IMR-90 (cell line): ENCODE results near the gene PDZRN3. TPM values are rescaled to one million over a fixed set of nuclear protein-coding genes. Genes with fewer than 3 reads are reported as not detected.

Experiments
- ATAC-seq: fragments of 200-7000 bp; cut with Tn5 transposase; 2 replicates; pipeline ENCODE4 v1.9.1; 2020; ENCODE audit warnings: low read depth, mild to moderate bottlenecking, moderate library complexity
- BruUV-seq: library from RNA; stranded (reverse); fragments of 400-500 nt; replicated peaks from 2 replicates; lab custom pipeline; 2021; lab: Mats Ljungman, UMichigan
- CTCF ChIA-PET: fragments of 300-600 bp; formaldehyde crosslinking; extraction: SDS; loops from one replicate; lab custom pipeline; 2021; ENCODE audit warnings: antibody characterized with exemption; lab: Yijun Ruan, JAX
- POLR2A ChIA-PET: fragments of 300-600 bp; sonication (Branson Sonifier 250); formaldehyde crosslinking; loops from one replicate; lab custom pipeline; 2022; ENCODE audit warnings: antibody characterized with exemption; ENCODE audit not compliant: unreplicated experiment; lab: Charles Lee
- DNase-seq: peaks from one replicate; pipeline ENCODE4 v3.0.0; 2013
- H2AFZ ChIP-seq: replicated peaks from 2 replicates; pipeline ENCODE3; 2013; ENCODE audit warnings: low read length, mild to moderate bottlenecking; ENCODE audit not compliant: poor library complexity
- H2AK5ac ChIP-seq: 2 replicates; pipeline ENCODE4 v1.6.1; 2013; ENCODE audit warnings: low read depth, low read length, inconsistent platforms
- H2AK9ac ChIP-seq: replicated peaks from 2 replicates; pipeline ENCODE3; 2013; ENCODE audit warnings: mild to moderate bottlenecking, low read depth, low read length, moderate library complexity; ENCODE audit not compliant: poor library complexity
- H2BK120ac ChIP-seq: 2 replicates; pipeline ENCODE4 v1.6.1; 2013; ENCODE audit warnings: low read depth, low read length, inconsistent platforms
- H2BK15ac ChIP-seq: 3 replicates; pipeline ENCODE4 v1.6.1; 2013; ENCODE audit warnings: low read depth, low read length, inconsistent platforms
- H2BK20ac ChIP-seq: 2 replicates; pipeline ENCODE4 v1.6.1; 2013; ENCODE audit warnings: low read depth, mild to moderate bottlenecking, inconsistent platforms, low read length, moderate library complexity
- H2BK5ac ChIP-seq: 2 replicates; pipeline ENCODE4 v1.6.1; 2013; ENCODE audit warnings: mild to moderate bottlenecking, low read depth, low read length, inconsistent platforms; ENCODE audit not compliant: poor library complexity, severe bottlenecking
- H3K14ac ChIP-seq: replicated peaks from 2 replicates; pipeline ENCODE4 v1.6.1; 2013; ENCODE audit warnings: low read depth, low read length, inconsistent platforms
- H3K18ac ChIP-seq: 2 replicates; pipeline ENCODE4 v1.6.1; 2013; ENCODE audit warnings: low read depth, low read length, control low read depth
- H3K23ac ChIP-seq: 2 replicates; pipeline ENCODE4 v1.6.1; 2013; ENCODE audit warnings: low read depth, low read length, inconsistent platforms
- H3K27ac ChIP-seq: 2 replicates; pipeline ENCODE4 v1.5.1; 2013; ENCODE audit warnings: mild to moderate bottlenecking, control low read depth, low read length; ENCODE audit not compliant: insufficient read depth
- H3K27me3 ChIP-seq: 2 replicates; pipeline ENCODE4 v1.6.1; 2013; ENCODE audit warnings: low read length; ENCODE audit not compliant: control insufficient read depth, insufficient read depth
- H3K36me3 ChIP-seq: 2 replicates; pipeline ENCODE4 v1.6.1; 2013; ENCODE audit warnings: low read length, mixed read lengths; ENCODE audit not compliant: control insufficient read depth, insufficient read depth
- H3K4ac ChIP-seq: 2 replicates; pipeline ENCODE4 v1.6.1; 2013; ENCODE audit warnings: low read depth, low read length, inconsistent platforms
- H3K4me1 ChIP-seq: 2 replicates; pipeline ENCODE4 v1.6.1; 2013; ENCODE audit warnings: low read length, mixed read lengths; ENCODE audit not compliant: control insufficient read depth, insufficient read depth
- H3K4me2 ChIP-seq: 2 replicates; pipeline ENCODE4 v1.6.1; 2013; ENCODE audit warnings: low read depth, mild to moderate bottlenecking, control low read depth, low read length, moderate library complexity
- H3K4me3 ChIP-seq: 2 replicates; pipeline ENCODE4 v1.5.1; 2013; ENCODE audit warnings: low read depth, mild to moderate bottlenecking, control low read depth, low read length, moderate library complexity; ENCODE audit not compliant: insufficient read depth
- H3K56ac ChIP-seq: 2 replicates; pipeline ENCODE4 v1.6.1; 2013; ENCODE audit warnings: low read length, inconsistent platforms; ENCODE audit not compliant: insufficient read depth; ENCODE audit errors: extremely low read depth
- H3K79me1 ChIP-seq, 2 experiments: 2 replicates each; pipeline ENCODE4 v1.6.1; 2013; ENCODE audit warnings: low read length in 2 of 2, inconsistent platforms in 1 of 2, low read depth in 1 of 2
- H3K9ac ChIP-seq: 2 replicates; pipeline ENCODE4 v1.6.1; 2013; ENCODE audit warnings: low read depth, low read length, control low read depth
- H3K9me1 ChIP-seq: 2 replicates; pipeline ENCODE4 v1.6.1; 2013; ENCODE audit warnings: low read length, inconsistent platforms; ENCODE audit not compliant: insufficient read depth
- H3K9me3 ChIP-seq: 2 replicates; pipeline ENCODE4 v1.6.1; 2013; ENCODE audit warnings: low read length; ENCODE audit not compliant: control insufficient read depth, insufficient read depth
- H4K20me1 ChIP-seq: 2 replicates; pipeline ENCODE4 v1.6.1; 2013; ENCODE audit warnings: low read length, inconsistent platforms; ENCODE audit not compliant: insufficient read depth
- H4K5ac ChIP-seq: 2 replicates; pipeline ENCODE4 v1.6.1; 2013; ENCODE audit warnings: mild to moderate bottlenecking, low read depth, low read length, control low read depth
- H4K8ac ChIP-seq, 2 experiments: 2 replicates each; pipeline ENCODE4 v1.6.1; 2013; ENCODE audit warnings: low read depth in 2 of 2, low read length in 2 of 2, control low read depth in 1 of 2, inconsistent platforms in 1 of 2
- H4K91ac ChIP-seq: 2 replicates; pipeline ENCODE4 v1.6.1; 2013; ENCODE audit warnings: low read depth, low read length, inconsistent platforms; ENCODE audit not compliant: insufficient read depth
- CTCF ChIP-seq: conservative IDR thresholded peaks from 2 replicates; pipeline ENCODE4 v1.5.1; 2012; ENCODE audit warnings: mild to moderate bottlenecking, low read depth, low read length, improper control_type of control experiment
- RAD21 ChIP-seq: IDR thresholded peaks from 2 replicates; pipeline ENCODE4 v1.6.1; 2012; ENCODE audit warnings: low read length, improper control_type of control experiment
- RFX5 ChIP-seq: IDR thresholded peaks from 2 replicates; pipeline ENCODE4 v1.8.0; 2012; ENCODE audit warnings: low read depth, mild to moderate bottlenecking, low read length, moderate library complexity
- WGBS, 2 experiments: methylation state at CpG; one replicate each; pipeline versions ENCODE4 v1.1.5 to v1.1.7; 2013; ENCODE audit warnings: missing lambda C conversion rate in 2 of 2; ENCODE audit not compliant: insufficient read length in 1 of 2; ENCODE audit errors: extremely low coverage in 2 of 2; 5-methylcytosine and 5-hydroxymethylcytosine counted together
- dilution Hi-C: fragments of 300-500 bp; cut with HindIII; formaldehyde crosslinking; loops from one replicate; pipeline ENCODE4 v1.14.3; 2018; ENCODE audit warnings: low sequenced_read_pairs; ENCODE audit not compliant: unreplicated experiment
- in situ Hi-C: fragments of 300-500 bp; cut with MboI; formaldehyde crosslinking; loops from 3 replicates; pipeline ENCODE4 v1.14.3; 2019; ENCODE audit warnings: low sequenced_read_pairs, inconsistent platforms, mixed read lengths
- intact Hi-C: fragments of 100-400 bp; cut with micrococcal nuclease; formaldehyde crosslinking; loops from 2 replicates; pipeline ENCODE4 v1.10.0; 2022
- polyA plus RNA-seq, 3 experiments: library from polyadenylated mRNA; depleted of rRNA; stranded (reverse); fragments of >200 nt; gene quantifications; 2 replicates each; pipeline ENCODE4 v1.2.3, GENCODE V29; 2012; ENCODE audit warnings: low replicate concordance in 1 of 3
- total RNA-seq: library from RNA; depleted of rRNA; stranded (reverse); fragments of >200 nt; gene quantifications from 2 replicates; pipeline ENCODE4 v1.2.3, GENCODE V29; 2012

PDZRN3 gene
- total and polyA plus RNA-seq, 2 of the 4 experiments (the other 2 are of a cell fraction): 9.4 to 17.0 TPM

- Histone ChIP-seq H2BK120ac (no peak overlapping the region), H3K4me2 (no peak overlapping the region; the same call in 1 of the 2 replicates), H3K56ac (no peak overlapping the region), H3K4me1 (peaks cover 4% of the 10 kb centered on the region; the same call in 1 of the 2 replicates), H3K9me1 (no peaks in the 10 kb centered on the region), H3K23ac (no peak overlapping the region), H3K36me3 (peaks cover 2% of the 10 kb centered on the region; the same call in 1 of the 2 replicates), H3K18ac (no peak overlapping the region), H4K8ac (no peak overlapping the region), H2AK9ac (no peak overlapping the region), H3K27ac (no peak overlapping the region), H3K79me1 (peaks cover 0 to 9% of the 10 kb centered on the region in 2 experiments; a peak in 2 of 4 replicates), H2AK5ac (no peak overlapping the region), H3K4me3 (no peak overlapping the region), H3K14ac (no peak overlapping the region), H3K4ac (no peak overlapping the region), H2BK5ac (no peak overlapping the region), H3K27me3 (no peaks in the 10 kb centered on the region), H4K20me1 (peaks cover 6% of the 10 kb centered on the region; the same call in 1 of the 2 replicates), H4K91ac (no peak overlapping the region), H3K9me3 (no peaks in the 10 kb centered on the region), H2BK20ac (no peak overlapping the region), H2BK15ac (no peak overlapping the region), H2AFZ (no peak overlapping the region), H3K9ac (no peak overlapping the region), H4K5ac (no peak overlapping the region)
- dilution Hi-C loops: no loop called here
- no peak; the same call in 1 of the 2 replicates for ATAC-seq
- WGBS, 2 experiments: no CpG with 5 or more reads among the region's 2 CpGs
- DNase-seq: peak; percentile 21
- in situ Hi-C loops: no loop called here
- ChIA-PET POLR2A (no interaction called here), CTCF (interaction anchor here (1.3 to 1.7 kb wide), 2 partner anchors 10 to 60 kb away, joined by 3 to 4 read pairs; no protein-coding TSS in a partner anchor)
- TF ChIP-seq RFX5 (no peak), RAD21 (no peak), CTCF (no peak)
- BruUV-seq: no TSS peak
- intact Hi-C loops: no loop called here
Measured at GRCh38 chr3:73448041-73448440, 176.7 kb downstream of the PDZRN3 start.
